Measurements from ENCODE around the gene PROX1. TPM values are rescaled to one million over a fixed set of nuclear protein-coding genes. Genes with fewer than 3 reads are reported as not detected.

PROX1 gene
- total RNA-seq, 1 experiment from 2014 or later: 3.8 TPM

GRCh38 chr1:214013614-214014377 is 26.0 kb downstream of the PROX1 start:
- Mint-ChIP-seq H3K9me3 (no peaks in the 10 kb centered on the region), H3K36me3 (no peaks in the 10 kb centered on the region), H3K4me3 (no peak overlapping the region), H3K27me3 (ENCODE audit: low read depth) (no peaks in the 10 kb centered on the region), H3K4me1 (peaks cover 35% of the 10 kb centered on the region), H3K27ac (no peak overlapping the region)
- ATAC-seq: no peak
- CTCF ChIA-PET: no interaction called here
- no peak for DNase-seq (ENCODE audit: low spot score)
- TF ChIP-seq CREM (CRISPR knock-in tag; IDR thresholded peaks at IDR 0.05) (no peak), ZNF532 (CRISPR knock-in tag; IDR thresholded peaks at IDR 0.05; ENCODE audit: borderline replicate concordance) (no peak), ETV6 (CRISPR knock-in tag; IDR thresholded peaks at IDR 0.05) (no peak), ZNF219 (CRISPR knock-in tag; IDR thresholded peaks at IDR 0.05; ENCODE audit: borderline replicate concordance) (no peak), IRF2 (CRISPR knock-in tag; IDR thresholded peaks at IDR 0.05; ENCODE audit: borderline replicate concordance, low read depth) (no peak), NR2C2 (CRISPR knock-in tag; IDR thresholded peaks at IDR 0.05) (no peak), KAT7 (CRISPR knock-in tag; IDR thresholded peaks at IDR 0.05; ENCODE audit: borderline replicate concordance) (no peak), MYBL2 (CRISPR knock-in tag; IDR thresholded peaks at IDR 0.05) (no peak), ZNF138 (CRISPR knock-in tag; conservative IDR thresholded peaks at IDR 0.05) (no peak), TEAD1 (CRISPR knock-in tag; IDR thresholded peaks at IDR 0.05) (no peak), E2F5 (CRISPR knock-in tag; IDR thresholded peaks at IDR 0.05) (no peak), SP1 (CRISPR knock-in tag; conservative IDR thresholded peaks at IDR 0.05) (no peak), NFE2L1 (CRISPR knock-in tag; IDR thresholded peaks at IDR 0.05) (no peak), JAZF1 (CRISPR knock-in tag; IDR thresholded peaks at IDR 0.05) (no peak), IRF1 (CRISPR knock-in tag; IDR thresholded peaks at IDR 0.05) (no peak)
- TF ChIP-seq, protein P1, sequence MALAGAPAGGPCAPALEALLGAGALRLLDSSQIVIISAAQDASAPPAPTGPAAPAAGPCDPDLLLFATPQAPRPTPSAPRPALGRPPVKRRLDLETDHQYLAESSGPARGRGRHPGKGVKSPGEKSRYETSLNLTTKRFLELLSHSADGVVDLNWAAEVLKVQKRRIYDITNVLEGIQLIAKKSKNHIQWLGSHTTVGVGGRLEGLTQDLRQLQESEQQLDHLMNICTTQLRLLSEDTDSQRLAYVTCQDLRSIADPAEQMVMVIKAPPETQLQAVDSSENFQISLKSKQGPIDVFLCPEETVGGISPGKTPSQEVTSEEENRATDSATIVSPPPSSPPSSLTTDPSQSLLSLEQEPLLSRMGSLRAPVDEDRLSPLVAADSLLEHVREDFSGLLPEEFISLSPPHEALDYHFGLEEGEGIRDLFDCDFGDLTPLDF (CRISPR knock-in tag; IDR thresholded peaks at IDR 0.05): no peak
- TF ChIP-seq, protein P2, sequence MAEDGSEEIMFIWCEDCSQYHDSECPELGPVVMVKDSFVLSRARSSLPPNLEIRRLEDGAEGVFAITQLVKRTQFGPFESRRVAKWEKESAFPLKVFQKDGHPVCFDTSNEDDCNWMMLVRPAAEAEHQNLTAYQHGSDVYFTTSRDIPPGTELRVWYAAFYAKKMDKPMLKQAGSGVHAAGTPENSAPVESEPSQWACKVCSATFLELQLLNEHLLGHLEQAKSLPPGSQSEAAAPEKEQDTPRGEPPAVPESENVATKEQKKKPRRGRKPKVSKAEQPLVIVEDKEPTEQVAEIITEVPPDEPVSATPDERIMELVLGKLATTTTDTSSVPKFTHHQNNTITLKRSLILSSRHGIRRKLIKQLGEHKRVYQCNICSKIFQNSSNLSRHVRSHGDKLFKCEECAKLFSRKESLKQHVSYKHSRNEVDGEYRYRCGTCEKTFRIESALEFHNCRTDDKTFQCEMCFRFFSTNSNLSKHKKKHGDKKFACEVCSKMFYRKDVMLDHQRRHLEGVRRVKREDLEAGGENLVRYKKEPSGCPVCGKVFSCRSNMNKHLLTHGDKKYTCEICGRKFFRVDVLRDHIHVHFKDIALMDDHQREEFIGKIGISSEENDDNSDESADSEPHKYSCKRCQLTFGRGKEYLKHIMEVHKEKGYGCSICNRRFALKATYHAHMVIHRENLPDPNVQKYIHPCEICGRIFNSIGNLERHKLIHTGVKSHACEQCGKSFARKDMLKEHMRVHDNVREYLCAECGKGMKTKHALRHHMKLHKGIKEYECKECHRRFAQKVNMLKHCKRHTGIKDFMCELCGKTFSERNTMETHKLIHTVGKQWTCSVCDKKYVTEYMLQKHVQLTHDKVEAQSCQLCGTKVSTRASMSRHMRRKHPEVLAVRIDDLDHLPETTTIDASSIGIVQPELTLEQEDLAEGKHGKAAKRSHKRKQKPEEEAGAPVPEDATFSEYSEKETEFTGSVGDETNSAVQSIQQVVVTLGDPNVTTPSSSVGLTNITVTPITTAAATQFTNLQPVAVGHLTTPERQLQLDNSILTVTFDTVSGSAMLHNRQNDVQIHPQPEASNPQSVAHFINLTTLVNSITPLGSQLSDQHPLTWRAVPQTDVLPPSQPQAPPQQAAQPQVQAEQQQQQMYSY (CRISPR knock-in tag; IDR thresholded peaks at IDR 0.05): no peak
- TF ChIP-seq, protein P3, sequence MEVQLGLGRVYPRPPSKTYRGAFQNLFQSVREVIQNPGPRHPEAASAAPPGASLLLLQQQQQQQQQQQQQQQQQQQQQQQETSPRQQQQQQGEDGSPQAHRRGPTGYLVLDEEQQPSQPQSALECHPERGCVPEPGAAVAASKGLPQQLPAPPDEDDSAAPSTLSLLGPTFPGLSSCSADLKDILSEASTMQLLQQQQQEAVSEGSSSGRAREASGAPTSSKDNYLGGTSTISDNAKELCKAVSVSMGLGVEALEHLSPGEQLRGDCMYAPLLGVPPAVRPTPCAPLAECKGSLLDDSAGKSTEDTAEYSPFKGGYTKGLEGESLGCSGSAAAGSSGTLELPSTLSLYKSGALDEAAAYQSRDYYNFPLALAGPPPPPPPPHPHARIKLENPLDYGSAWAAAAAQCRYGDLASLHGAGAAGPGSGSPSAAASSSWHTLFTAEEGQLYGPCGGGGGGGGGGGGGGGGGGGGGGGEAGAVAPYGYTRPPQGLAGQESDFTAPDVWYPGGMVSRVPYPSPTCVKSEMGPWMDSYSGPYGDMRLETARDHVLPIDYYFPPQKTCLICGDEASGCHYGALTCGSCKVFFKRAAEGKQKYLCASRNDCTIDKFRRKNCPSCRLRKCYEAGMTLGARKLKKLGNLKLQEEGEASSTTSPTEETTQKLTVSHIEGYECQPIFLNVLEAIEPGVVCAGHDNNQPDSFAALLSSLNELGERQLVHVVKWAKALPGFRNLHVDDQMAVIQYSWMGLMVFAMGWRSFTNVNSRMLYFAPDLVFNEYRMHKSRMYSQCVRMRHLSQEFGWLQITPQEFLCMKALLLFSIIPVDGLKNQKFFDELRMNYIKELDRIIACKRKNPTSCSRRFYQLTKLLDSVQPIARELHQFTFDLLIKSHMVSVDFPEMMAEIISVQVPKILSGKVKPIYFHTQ (CRISPR knock-in tag; IDR thresholded peaks at IDR 0.05): no peak
- POLR2A ChIA-PET: no interaction called here

Data from WTC11 (cell line).